ENCODE data around the gene GPR152. TPM values are rescaled to one million over a fixed set of nuclear protein-coding genes. Genes with fewer than 3 reads are reported as not detected.

The GPR152 gene
- total RNA-seq, 1 donor from 2014 or later: not detected

DNA sequence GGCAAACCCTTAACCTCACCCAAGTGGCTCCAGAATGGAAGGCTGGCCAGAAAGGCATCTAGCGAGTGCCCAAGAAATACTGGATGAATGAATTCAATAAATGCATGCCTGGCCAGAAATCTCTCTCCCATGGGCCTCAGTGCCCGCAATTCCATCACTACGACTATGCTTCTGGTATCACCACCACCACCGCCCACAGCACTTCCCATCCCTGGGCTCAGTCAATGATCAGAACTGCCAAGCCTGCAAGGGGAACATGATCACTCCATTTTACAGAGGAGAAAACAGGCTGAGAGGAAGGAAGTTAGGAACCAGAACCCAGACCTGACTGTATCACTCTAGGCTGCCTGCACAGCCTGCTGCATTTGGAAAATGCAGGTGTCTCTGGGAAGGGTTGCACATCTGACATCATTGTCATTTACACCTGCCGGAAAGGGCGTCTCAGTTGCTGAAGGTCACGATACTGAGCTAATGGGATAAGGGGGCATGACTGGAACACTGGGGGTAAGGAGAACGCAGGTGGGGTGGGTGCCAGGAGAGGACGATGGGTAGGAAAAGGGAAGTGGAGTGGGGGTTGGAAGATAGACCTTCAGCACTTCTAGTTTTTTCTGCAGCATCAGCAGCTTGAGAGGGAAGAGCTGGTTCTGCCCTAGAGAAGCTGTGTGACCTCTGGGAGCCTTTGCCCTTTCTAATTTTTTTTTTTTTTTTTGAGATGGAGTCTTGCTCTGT, 3.2 kb downstream of the GPR152 start:
- H3K27me3 Mint-ChIP-seq (ENCODE audit: unreplicated experiment): peaks cover 4% of the 10 kb centered on the region
- H3K27ac Mint-ChIP-seq (ENCODE audit: unreplicated experiment): no peak overlapping the region
- H3K9me3 Mint-ChIP-seq (ENCODE audit: unreplicated experiment): no peaks in the 10 kb centered on the region
- no peaks in the 10 kb centered on the region for H3K36me3 Mint-ChIP-seq (ENCODE audit: low read depth, unreplicated experiment)
- TF ChIP-seq CTCF (IDR thresholded peaks at IDR 0.05; ENCODE audit: unreplicated experiment): no peak
- no peak overlapping the region for H3K4me3 Mint-ChIP-seq (ENCODE audit: unreplicated experiment)
- H3K4me1 Mint-ChIP-seq (ENCODE audit: unreplicated experiment): peaks cover 8% of the 10 kb centered on the region
- no peak for DNase-seq (ENCODE audit: low spot score)

DNA sequence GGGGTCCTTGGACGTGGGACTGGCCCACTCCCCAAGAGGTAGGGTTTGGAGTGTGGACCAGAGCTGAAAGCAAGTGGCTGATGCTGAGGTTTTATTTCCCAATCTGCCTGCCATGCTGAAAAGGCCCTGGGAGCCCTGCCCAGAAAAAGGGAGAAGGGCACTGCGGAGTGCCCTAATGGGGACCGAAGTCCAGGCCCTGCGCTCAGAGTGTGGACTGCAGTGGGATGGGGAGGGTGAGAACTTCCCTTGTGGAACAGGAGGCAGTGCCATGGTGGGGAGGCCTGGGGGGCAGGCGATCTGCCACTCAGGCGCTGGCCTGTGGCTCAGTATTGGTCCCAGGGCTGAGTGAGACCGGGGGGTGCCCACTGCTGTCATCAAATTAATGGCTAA, 4.3 kb downstream of the GPR152 start:
- Mint-ChIP-seq H3K27me3 (ENCODE audit: unreplicated experiment) (peaks cover 6% of the 10 kb centered on the region), H3K4me3 (ENCODE audit: unreplicated experiment) (no peak overlapping the region), H3K27ac (ENCODE audit: unreplicated experiment) (no peak overlapping the region), H3K36me3 (ENCODE audit: low read depth, unreplicated experiment) (no peaks in the 10 kb centered on the region), H3K4me1 (ENCODE audit: unreplicated experiment) (peaks cover 8% of the 10 kb centered on the region), H3K9me3 (ENCODE audit: unreplicated experiment) (no peaks in the 10 kb centered on the region)
- DNase-seq (ENCODE audit: low spot score): no peak
- no peak for TF ChIP-seq CTCF (IDR thresholded peaks at IDR 0.05; ENCODE audit: unreplicated experiment)

GRCh38 chr11:67445515-67445914, 7.0 kb downstream of the GPR152 start:
- Mint-ChIP-seq H3K27me3 (ENCODE audit: unreplicated experiment) (peaks cover 12% of the 10 kb centered on the region), H3K4me1 (ENCODE audit: unreplicated experiment) (peaks cover 15% of the 10 kb centered on the region), H3K36me3 (ENCODE audit: low read depth, unreplicated experiment) (no peaks in the 10 kb centered on the region), H3K27ac (ENCODE audit: unreplicated experiment) (peak overlapping the region; percentile 3), H3K9me3 (ENCODE audit: unreplicated experiment) (no peaks in the 10 kb centered on the region), H3K4me3 (ENCODE audit: unreplicated experiment) (peak overlapping the region; percentile 78)
- no peak for TF ChIP-seq CTCF (IDR thresholded peaks at IDR 0.05; ENCODE audit: unreplicated experiment)
- DNase-seq (ENCODE audit: low spot score): no peak

DNA sequence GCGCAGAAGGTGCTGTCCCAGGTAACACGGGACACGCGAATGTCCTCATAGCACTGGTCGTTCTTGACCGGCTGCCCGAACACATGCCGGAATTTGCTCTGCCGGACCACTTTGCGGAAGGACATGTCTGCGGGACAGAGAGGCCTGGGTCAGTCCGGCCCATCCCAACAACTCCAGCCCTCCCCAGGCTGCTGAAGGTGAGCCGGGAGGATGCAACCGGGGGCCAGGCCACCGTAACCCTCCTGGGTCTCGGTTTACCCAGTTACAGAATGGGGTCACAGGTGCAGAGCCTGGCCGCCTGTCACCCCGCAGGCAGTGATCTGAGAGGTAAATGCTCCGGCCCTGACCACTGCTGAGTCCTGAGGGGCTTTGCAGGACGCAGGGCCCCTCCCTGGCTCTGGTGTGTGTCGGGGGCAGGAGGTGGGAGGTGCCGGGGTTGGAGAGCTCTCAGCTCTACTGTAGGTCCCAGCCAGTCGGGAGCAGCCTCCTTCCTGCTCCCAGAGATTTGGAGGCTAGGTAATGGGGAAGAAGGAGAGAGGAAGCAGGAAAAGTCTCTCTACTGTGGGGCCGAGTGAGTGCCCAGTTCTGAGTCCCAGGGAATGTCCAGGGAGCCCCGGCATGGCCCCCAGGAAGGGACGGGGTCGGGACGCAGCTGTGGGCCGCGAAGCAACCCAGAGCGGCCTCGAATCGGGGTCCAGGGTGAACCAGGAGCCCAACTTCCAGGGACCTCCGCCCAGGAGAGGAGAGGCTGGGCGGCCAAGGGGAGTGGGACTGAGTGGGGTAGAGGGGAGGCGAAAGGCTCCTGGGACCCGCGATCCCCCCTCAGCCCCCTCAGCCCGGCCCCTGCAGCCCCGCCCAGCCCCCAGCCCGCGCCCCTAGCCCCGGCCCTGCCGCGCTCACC, 9.8 kb downstream of the GPR152 start:
- Mint-ChIP-seq H3K4me1 (ENCODE audit: unreplicated experiment) (peaks cover 21% of the 10 kb centered on the region), H3K36me3 (ENCODE audit: low read depth, unreplicated experiment) (peaks cover 10% of the 10 kb centered on the region), H3K9me3 (ENCODE audit: unreplicated experiment) (no peaks in the 10 kb centered on the region), H3K27ac (ENCODE audit: unreplicated experiment) (peak overlapping the region; percentile 95), H3K27me3 (ENCODE audit: unreplicated experiment) (peaks cover 28% of the 10 kb centered on the region), H3K4me3 (ENCODE audit: unreplicated experiment) (peak overlapping the region; percentile 95)
- no peak for DNase-seq (ENCODE audit: low spot score)
- TF ChIP-seq CTCF (IDR thresholded peaks at IDR 0.05; ENCODE audit: unreplicated experiment): no peak
